Smooth muscle cell (in vitro differentiated cells): ENCODE results near the gene PDCD11. TPM values are rescaled to one million over a fixed set of nuclear protein-coding genes. Genes with fewer than 3 reads are reported as not detected.
A peak's percentile ranks its signal among the peaks of the same experiment; 100 is the strongest.

Source experiments
- DNase-seq: peaks from one replicate; lab custom pipeline; 2025; ENCODE audit not compliant: unreplicated experiment; lab: John Stamatoyannopoulos, UW
- H2AFZ ChIP-seq: fragments of 200-600 bp; sonication (generic); 2 replicates; pipeline ENCODE4 v1.6.0; 2016; ENCODE audit warnings: antibody characterized with exemption, low read depth, mild to moderate bottlenecking
- H3F3A ChIP-seq: fragments of 200-600 bp; sonication (generic); 2 replicates; pipeline ENCODE4 v1.6.0; 2017; ENCODE audit warnings: antibody characterized with exemption, low read depth
- H3K27ac ChIP-seq: fragments of 200-600 bp; sonication (generic); 2 replicates; pipeline ENCODE4 v1.5.1; 2016; ENCODE audit warnings: low read depth, mild to moderate bottlenecking
- H3K27me3 ChIP-seq: fragments of 200-600 bp; sonication (generic); 2 replicates; pipeline ENCODE4 v1.6.1; 2016; ENCODE audit warnings: low read depth, mild to moderate bottlenecking
- H3K36me3 ChIP-seq: fragments of 200-600 bp; sonication (generic); 2 replicates; pipeline ENCODE4 v1.5.1; 2016; ENCODE audit warnings: low read depth
- H3K4me1 ChIP-seq: fragments of 200-600 bp; sonication (generic); 2 replicates; pipeline ENCODE4 v1.5.1; 2016; ENCODE audit warnings: low read depth
- H3K4me2 ChIP-seq: fragments of 200-600 bp; sonication (generic); 2 replicates; pipeline ENCODE4 v1.6.0; 2016; ENCODE audit warnings: mild to moderate bottlenecking
- H3K4me3 ChIP-seq: fragments of 200-600 bp; sonication (generic); 2 replicates; pipeline ENCODE4 v1.5.1; 2016; ENCODE audit warnings: mild to moderate bottlenecking
- H3K79me2 ChIP-seq: fragments of 200-600 bp; sonication (generic); 2 replicates; pipeline ENCODE4 v1.6.0; 2016; ENCODE audit warnings: low read depth, mild to moderate bottlenecking
- H3K9ac ChIP-seq: fragments of 200-600 bp; sonication (generic); 2 replicates; pipeline ENCODE4 v1.6.0; 2016; ENCODE audit warnings: low read depth
- H3K9me3 ChIP-seq: fragments of 200-600 bp; sonication (generic); replicated peaks from 2 replicates; pipeline ENCODE4 v1.5.1; 2016; ENCODE audit warnings: low read depth
- H4K20me1 ChIP-seq: fragments of 200-600 bp; sonication (generic); 2 replicates; pipeline ENCODE4 v1.6.0; 2016; ENCODE audit warnings: low read depth
- WGBS: methylation state at CpG from one replicate; pipeline ENCODE4 v1.1.7; 2016; ENCODE audit warnings: low lambda C conversion rate; 5-methylcytosine and 5-hydroxymethylcytosine counted together
- polyA plus RNA-seq: library from polyadenylated mRNA; unstranded; fragments of >200 nt; fragmentation: Nextera tagmentation; extraction: Ambion mirVana; gene quantifications from 2 replicates; pipeline ENCODE4 v1.2.1, GENCODE V29; 2016
- total RNA-seq: library from RNA; depleted of rRNA; stranded (reverse); fragments of >200 nt; gene quantifications from 2 replicates; pipeline ENCODE4 v1.2.3, GENCODE V29; 2014
- TF ChIP-seq, protein P1 (sequence below): fragments of 200-600 bp; sonication (generic); IDR thresholded peaks from 2 replicates; pipeline ENCODE4 v1.5.1; 2017; ENCODE audit warnings: borderline replicate concordance, mild to moderate bottlenecking, antibody characterized with exemption; ENCODE audit not compliant: insufficient read depth, poor library complexity, severe bottlenecking

PDCD11 gene
- total and polyA plus RNA-seq, 2 experiments from 2014 or later, result 12.2 to 15.6 TPM

DNA sequence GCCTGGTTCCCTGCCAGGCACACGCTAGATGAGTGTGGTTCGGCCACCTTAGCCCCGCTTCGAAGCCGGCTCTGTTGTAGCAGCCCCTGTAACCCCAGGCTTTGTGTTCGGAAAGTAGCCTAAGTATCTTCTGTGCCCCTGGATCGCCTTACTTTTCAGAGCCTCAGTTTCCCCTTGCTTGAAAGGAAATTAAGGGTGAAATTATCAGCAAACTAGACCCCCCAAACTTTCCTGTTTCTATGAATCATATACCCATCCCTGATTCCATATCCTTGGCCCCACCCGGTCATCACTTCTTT is 312 bp downstream of the PDCD11 start:
- peak overlapping the region; percentile 82 for H3K4me3 ChIP-seq
- peak overlapping the region; percentile 79 for H3K9ac ChIP-seq
- H3K36me3 ChIP-seq, result peaks cover 13% of the 10 kb centered on the region

DNA sequence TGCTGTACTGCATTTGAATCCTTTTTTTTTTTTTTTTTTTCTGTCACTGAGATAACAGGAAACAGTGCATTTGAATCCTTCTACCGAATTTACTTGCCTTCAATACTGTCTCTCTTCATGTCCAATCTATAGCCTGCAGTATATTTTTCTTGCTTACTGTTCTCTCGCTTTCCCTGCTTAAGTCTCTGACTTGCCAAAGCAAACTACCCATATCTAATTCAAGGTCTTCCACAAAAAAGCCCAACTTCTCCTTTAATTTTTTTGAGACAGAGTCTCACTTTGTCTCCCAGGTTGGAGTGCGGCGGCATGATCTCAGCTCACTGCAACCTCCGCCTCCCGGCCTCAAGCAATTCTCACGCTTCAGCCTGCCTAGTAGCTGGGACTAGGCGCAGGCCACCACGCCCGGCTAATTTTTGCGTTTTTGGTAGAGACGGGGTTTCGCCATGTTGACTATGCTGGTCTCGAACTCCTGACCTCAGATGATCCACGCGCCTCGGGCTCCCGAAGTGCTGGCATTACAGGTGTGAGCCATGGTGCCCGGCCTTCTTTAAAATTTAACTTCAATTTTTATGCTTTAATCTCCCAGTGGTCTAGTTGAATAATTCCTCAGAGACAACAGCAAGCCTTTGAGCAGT is 882 bp downstream of the PDCD11 start:
- 66% methylated on average over 19 of the region's 19 CpGs for WGBS
- DNase-seq, result no peak
- peak overlapping the region; percentile 79 for H3K9ac ChIP-seq
- TF ChIP-seq, protein P1, sequence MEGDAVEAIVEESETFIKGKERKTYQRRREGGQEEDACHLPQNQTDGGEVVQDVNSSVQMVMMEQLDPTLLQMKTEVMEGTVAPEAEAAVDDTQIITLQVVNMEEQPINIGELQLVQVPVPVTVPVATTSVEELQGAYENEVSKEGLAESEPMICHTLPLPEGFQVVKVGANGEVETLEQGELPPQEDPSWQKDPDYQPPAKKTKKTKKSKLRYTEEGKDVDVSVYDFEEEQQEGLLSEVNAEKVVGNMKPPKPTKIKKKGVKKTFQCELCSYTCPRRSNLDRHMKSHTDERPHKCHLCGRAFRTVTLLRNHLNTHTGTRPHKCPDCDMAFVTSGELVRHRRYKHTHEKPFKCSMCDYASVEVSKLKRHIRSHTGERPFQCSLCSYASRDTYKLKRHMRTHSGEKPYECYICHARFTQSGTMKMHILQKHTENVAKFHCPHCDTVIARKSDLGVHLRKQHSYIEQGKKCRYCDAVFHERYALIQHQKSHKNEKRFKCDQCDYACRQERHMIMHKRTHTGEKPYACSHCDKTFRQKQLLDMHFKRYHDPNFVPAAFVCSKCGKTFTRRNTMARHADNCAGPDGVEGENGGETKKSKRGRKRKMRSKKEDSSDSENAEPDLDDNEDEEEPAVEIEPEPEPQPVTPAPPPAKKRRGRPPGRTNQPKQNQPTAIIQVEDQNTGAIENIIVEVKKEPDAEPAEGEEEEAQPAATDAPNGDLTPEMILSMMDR, result no peak
- H3K36me3 ChIP-seq, result peaks cover 8% of the 10 kb centered on the region
- no peaks in the 10 kb centered on the region for H3K27me3 ChIP-seq
- peaks cover 9% of the 10 kb centered on the region for H4K20me1 ChIP-seq
- peak overlapping the region; percentile 82 for H3K27ac ChIP-seq
- H2AFZ ChIP-seq, result peak overlapping the region; percentile 78
- H3K79me2 ChIP-seq, result peaks cover 73% of the 10 kb centered on the region
- peak overlapping the region; percentile 82 for H3K4me3 ChIP-seq
- no peaks in the 10 kb centered on the region for H3K9me3 ChIP-seq
- H3F3A ChIP-seq, result no peaks in the 10 kb centered on the region
- H3K4me2 ChIP-seq, result peak overlapping the region; percentile 90
- H3K4me1 ChIP-seq, result peaks cover 14% of the 10 kb centered on the region

More for the DNA sequence above, 312 bp downstream of the PDCD11 start:
- peak overlapping the region; percentile 82 for H3K27ac ChIP-seq
- peak overlapping the region; percentile 90 for H3K4me2 ChIP-seq
- H2AFZ ChIP-seq, result peak overlapping the region; percentile 78
- DNase-seq, result no peak
- H3K27me3 ChIP-seq, result no peaks in the 10 kb centered on the region
- peaks cover 14% of the 10 kb centered on the region for H3K4me1 ChIP-seq
- WGBS, result under 1% methylated on average over 8 of the region's 8 CpGs
- TF ChIP-seq, protein P1, result no peak
- no peaks in the 10 kb centered on the region for H3K9me3 ChIP-seq
- H4K20me1 ChIP-seq, result peaks cover 11% of the 10 kb centered on the region
- H3K79me2 ChIP-seq, result peaks cover 79% of the 10 kb centered on the region
- H3F3A ChIP-seq, result no peaks in the 10 kb centered on the region

GRCh38 chr10:103413564-103413963 is 17.1 kb downstream of the PDCD11 start:
- Histone ChIP-seq H3K36me3 (peaks cover 37% of the 10 kb centered on the region), H3K4me3 (no peak overlapping the region), H3K27me3 (no peaks in the 10 kb centered on the region), H3K9ac (no peak overlapping the region), H3K79me2 (no peaks in the 10 kb centered on the region), H3K9me3 (no peaks in the 10 kb centered on the region), H3K4me2 (no peak overlapping the region), H3K4me1 (no peaks in the 10 kb centered on the region), H2AFZ (no peak overlapping the region), H3K27ac (no peak overlapping the region), H4K20me1 (no peaks in the 10 kb centered on the region), H3F3A (no peaks in the 10 kb centered on the region)
- 100% methylated on average over 2 of the region's 2 CpGs for WGBS
- TF ChIP-seq, protein P1, result no peak
- no peak for DNase-seq

DNA sequence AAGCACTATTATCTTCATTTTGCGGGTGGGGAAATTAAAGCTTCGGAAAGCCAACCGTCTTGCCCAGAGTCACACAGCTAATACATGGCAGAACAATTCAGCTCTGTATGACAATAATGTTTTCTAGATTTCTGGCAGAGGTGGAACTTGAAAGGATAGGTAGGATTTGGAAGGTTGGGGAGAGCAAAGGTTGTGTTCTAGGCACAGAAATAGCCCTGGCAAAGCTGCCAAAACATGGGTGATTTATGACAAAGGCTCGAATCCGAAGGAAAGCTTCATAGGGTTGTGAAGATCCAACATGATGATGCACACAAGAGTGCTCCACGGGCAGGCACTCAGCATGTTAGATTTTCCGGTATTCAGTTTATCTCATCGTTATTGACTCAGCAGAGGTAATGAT is 19.2 kb downstream of the PDCD11 start:
- Histone ChIP-seq H3K27me3 (no peaks in the 10 kb centered on the region), H3K9ac (no peak overlapping the region), H3F3A (no peaks in the 10 kb centered on the region), H3K4me2 (no peak overlapping the region), H3K9me3 (no peaks in the 10 kb centered on the region), H3K4me3 (no peak overlapping the region), H2AFZ (no peak overlapping the region), H3K27ac (no peak overlapping the region), H4K20me1 (no peaks in the 10 kb centered on the region), H3K4me1 (no peaks in the 10 kb centered on the region), H3K79me2 (no peaks in the 10 kb centered on the region), H3K36me3 (peaks cover 29% of the 10 kb centered on the region)
- 94% methylated on average over 8 of the region's 8 CpGs for WGBS
- TF ChIP-seq, protein P1, result peak; percentile 1
- DNase-seq, result no peak
